HepG2 (cell line): ENCODE data around the gene PPM1H. TPM values are rescaled to one million over a fixed set of nuclear protein-coding genes. Genes with fewer than 3 reads are reported as not detected.

ENCODE experiments used
- ATAC-seq: fragments of 200-7000 bp; cut with Tn5 transposase; 3 replicates; pipeline ENCODE4 v1.9.1; 2020; ENCODE audit warnings: mild to moderate bottlenecking, moderate library complexity
- BruUV-seq: library from RNA; stranded (reverse); fragments of 400-500 nt; replicated peaks from 2 replicates; lab custom pipeline; 2021; lab: Mats Ljungman, UMichigan
- CTCF ChIA-PET: fragments of 300-600 bp; formaldehyde crosslinking; extraction: SDS; loops from one replicate; lab custom pipeline; 2021; ENCODE audit warnings: low total read pairs, inconsistent platforms, low intra/inter-chr PET ratio; lab: Yijun Ruan, JAX
- POLR2A ChIA-PET: fragments of 350-600 bp; sonication (Branson Sonifier 250); formaldehyde crosslinking; loops from one replicate; lab custom pipeline; 2020; ENCODE audit warnings: antibody characterized with exemption, inconsistent platforms; lab: Yijun Ruan, JAX
- DNase-seq: peaks from one replicate; pipeline ENCODE4 v3.0.0-alpha.2; 2015; ENCODE audit warnings: low spot score
- FAIRE-seq: peaks from 3 replicates; lab custom pipeline; 2011; peaks lifted over from hg19 to GRCh38; lab: Jason Lieb, UNC
- H2AFZ ChIP-seq: one replicate; pipeline ENCODE4 v1.6.1; 2011; ENCODE audit warnings: low read length, inconsistent platforms
- H3K27ac ChIP-seq: fragments of 300-600 bp; 3 replicates; pipeline ENCODE4 v1.8.0; 2011; ENCODE audit warnings: mixed run types, mild to moderate bottlenecking, mixed read lengths, low read length, inconsistent platforms; ENCODE audit not compliant: insufficient read depth; ENCODE audit errors: extremely low read length
- H3K27me3 ChIP-seq, 2 experiments: fragments of 200-600 bp in 1 of 2; 2 replicates in 1 of 2; 3 replicates in 1 of 2; pipeline versions ENCODE4 v1.6.0 to v1.8.0; 2011; ENCODE audit warnings: low read length in 2 of 2, mild to moderate bottlenecking in 2 of 2, moderate library complexity in 2 of 2, inconsistent platforms in 1 of 2; ENCODE audit not compliant: insufficient read depth in 2 of 2, control insufficient read depth in 1 of 2
- H3K36me3 ChIP-seq, 2 experiments: fragments of 200-600 bp in 1 of 2; replicated peaks in 1 of 2; 2 replicates in 1 of 2; 3 replicates in 1 of 2; pipeline versions ENCODE4 v1.5.1 to v1.8.0; 2011; ENCODE audit warnings: low read length in 2 of 2, inconsistent platforms in 1 of 2; ENCODE audit not compliant: insufficient read depth in 2 of 2, control insufficient read depth in 1 of 2
- H3K4me1 ChIP-seq: 2 replicates; pipeline ENCODE4 v1.5.1; 2012; ENCODE audit warnings: low read length, inconsistent platforms; ENCODE audit not compliant: insufficient read depth
- H3K4me2 ChIP-seq: 2 replicates; pipeline ENCODE4 v1.6.0; 2011; ENCODE audit warnings: low read depth, low read length, inconsistent platforms
- H3K4me3 ChIP-seq, 3 experiments: fragments of 200-600 bp in 1 of 3; sonication (generic), shearing (Covaris generic) in 1 of 3; replicated peaks in 1 of 3; 2 replicates each; pipeline ENCODE4 v1.5.1; 2011 to 2016; ENCODE audit warnings: low read length in 3 of 3, inconsistent platforms in 2 of 3, low read depth in 2 of 3, mild to moderate bottlenecking in 2 of 3, control low read depth in 1 of 3, mixed read lengths in 1 of 3; ENCODE audit not compliant: insufficient read depth in 1 of 3
- H3K79me2 ChIP-seq: one replicate; pipeline ENCODE4 v1.6.1; 2011; ENCODE audit warnings: low read length, inconsistent platforms; ENCODE audit not compliant: insufficient read depth
- H3K9ac ChIP-seq: 2 replicates; pipeline ENCODE4 v1.6.0; 2011; ENCODE audit warnings: mild to moderate bottlenecking, low read depth, low read length, inconsistent platforms; ENCODE audit not compliant: insufficient read depth
- H3K9me3 ChIP-seq: 2 replicates; pipeline ENCODE4 v1.5.1; 2012; ENCODE audit warnings: mild to moderate bottlenecking, low read length
- H4K20me1 ChIP-seq: 2 replicates; pipeline ENCODE4 v1.6.0; 2011; ENCODE audit warnings: inconsistent platforms, mild to moderate bottlenecking, low read length, moderate library complexity; ENCODE audit not compliant: insufficient read depth
- FOXP1 ChIP-seq, 2 experiments: fragments of 450-650 bp in 1 of 2; IDR thresholded peaks; 2 replicates each; pipeline ENCODE4 v1.6.1; 2017 to 2018; ENCODE audit warnings: antibody characterized with exemption in 1 of 2
- MBNL3 ChIP-seq: fragments of 250-450 bp; sonication (Bioruptor Pico); conservative IDR thresholded peaks from 2 replicates; pipeline ENCODE4 v1.8.0; 2022; ENCODE audit warnings: mild to moderate bottlenecking, inconsistent platforms
- PAX8 ChIP-seq: sonication (generic); formaldehyde crosslinking; IDR thresholded peaks from 2 replicates; pipeline ENCODE4 v1.8.0; 2022; ENCODE audit warnings: mild to moderate bottlenecking, missing genetic modification reagents, borderline replicate concordance
- PCBP1 ChIP-seq: fragments of 200-400 bp; formaldehyde crosslinking; IDR thresholded peaks from 2 replicates; pipeline ENCODE4 v1.6.1; 2017; ENCODE audit warnings: mild to moderate bottlenecking, low read depth, low read length, borderline replicate concordance
- ZBTB20 ChIP-seq: sonication (generic); formaldehyde crosslinking; IDR thresholded peaks from 2 replicates; pipeline ENCODE4 v1.8.1; 2023; ENCODE audit warnings: missing genetic modification reagents, low read depth, mild to moderate bottlenecking, borderline replicate concordance
- ZBTB34 ChIP-seq: sonication (generic); formaldehyde crosslinking; IDR thresholded peaks from 2 replicates; pipeline ENCODE4 v1.8.0; 2022; ENCODE audit warnings: mild to moderate bottlenecking, missing genetic modification reagents
- ZNF10 ChIP-seq: sonication (generic); formaldehyde crosslinking; IDR thresholded peaks from 2 replicates; pipeline ENCODE4 v1.4.0; 2020; ENCODE audit warnings: mild to moderate bottlenecking, low read depth, missing genetic modification reagents, borderline replicate concordance
- ZNF20 ChIP-seq: sonication (generic); formaldehyde crosslinking; IDR thresholded peaks from 2 replicates; pipeline ENCODE4 v1.4.0; 2020; ENCODE audit warnings: mild to moderate bottlenecking, moderate library complexity, missing genetic modification reagents
- ZNF224 ChIP-seq: sonication (generic); formaldehyde crosslinking; IDR thresholded peaks from 2 replicates; pipeline ENCODE4 v1.5.0; 2020; ENCODE audit warnings: mild to moderate bottlenecking, missing genetic modification reagents
- ZNF780A ChIP-seq: sonication (generic); formaldehyde crosslinking; IDR thresholded peaks from 2 replicates; pipeline ENCODE4 v1.8.0; 2022; ENCODE audit warnings: mild to moderate bottlenecking, missing genetic modification reagents, moderate library complexity
- WGBS: methylation state at CpG from one replicate; pipeline ENCODE4 v1.1.6; 2017; ENCODE audit warnings: low lambda C conversion rate; 5-methylcytosine and 5-hydroxymethylcytosine counted together
- in situ Hi-C: cut with HindIII; loops from 2 replicates; pipeline ENCODE4 v1.10.0; 2017; ENCODE audit warnings: low pct_unique_long_range_greater_than_20kb; ENCODE audit not compliant: extremely low pct_ligation_motif_present
- intact Hi-C: fragments of 100-400 bp; cut with micrococcal nuclease; formaldehyde crosslinking; loops from one replicate; pipeline ENCODE4 v1.10.0; 2022; ENCODE audit not compliant: unreplicated experiment
- polyA plus RNA-seq, 8 experiments: library from polyadenylated mRNA; depleted of rRNA in 3 of 8; stranded (reverse) in 7 of 8; unstranded in 1 of 8; fragments of >200 nt; fragmentation: Illumina TruSeq in 4 of 8; extraction: Trizol in 4 of 8; gene quantifications; 2 replicates each; pipeline versions ENCODE4 v1.2.1 to v1.2.3, GENCODE V29; 2011 to 2016; ENCODE audit warnings: low read depth in 4 of 8, missing spikeins in 1 of 8, mixed read lengths in 1 of 8; ENCODE audit not compliant: insufficient read depth in 1 of 8
- total RNA-seq, 5 experiments: library from RNA; depleted of rRNA; stranded (reverse); fragments of >200 nt; fragmentation: Illumina TruSeq; extraction: Trizol; gene quantifications; 2 replicates each; pipeline ENCODE4 v1.2.3, GENCODE V29; 2016; ENCODE audit warnings: low read depth in 1 of 5

The PPM1H gene
- total and polyA plus RNA-seq, 2 of the 13 experiments (the other 11 are each of a cell fraction or from before 2014, with no cell fraction given): 29.1 to 38.1 TPM

GRCh38 chr12:62695696-62696095, 239.3 kb downstream of the PPM1H start:
- H4K20me1 ChIP-seq: no peaks in the 10 kb centered on the region
- TF ChIP-seq FOXP1 (IDR thresholded peaks at IDR 0.05) (no peak), FOXP1 (CRISPR knock-in tag; IDR thresholded peaks at IDR 0.05) (no peak), PCBP1 (no peak), PAX8 (CRISPR knock-in tag) (no peak), ZNF224 (CRISPR knock-in tag) (no peak), ZBTB34 (no peak), ZNF20 (CRISPR knock-in tag) (no peak), ZNF10 (CRISPR knock-in tag) (no peak)
- H3K9ac ChIP-seq: no peak overlapping the region
- no peak for FAIRE-seq
- 100% methylated on average over 2 of the region's 2 CpGs for WGBS
- H3K9me3 ChIP-seq: no peaks in the 10 kb centered on the region
- DNase-seq: no peak
- ChIA-PET CTCF (no interaction called here), POLR2A (no interaction called here)
- no peak overlapping the region for H2AFZ ChIP-seq
- no peak overlapping the region for H3K27ac ChIP-seq
- in situ Hi-C loops (no loop called here), intact Hi-C loops (no loop called here)
- no peak overlapping the region for H3K4me3 ChIP-seq
- H3K27me3 ChIP-seq: no peaks in the 10 kb centered on the region
- no TSS peak for BruUV-seq
- no peaks in the 10 kb centered on the region for H3K79me2 ChIP-seq
- ATAC-seq: no peak
- peaks cover 16 to 70% of the 10 kb centered on the region in 2 experiments for H3K36me3 ChIP-seq
- H3K4me1 ChIP-seq: no peaks in the 10 kb centered on the region
- H3K4me2 ChIP-seq: no peak overlapping the region

GRCh38 chr12:62694632-62695031, 240.3 kb downstream of the PPM1H start:
- Histone ChIP-seq H3K27ac (no peak overlapping the region), H3K36me3 (peaks cover 18 to 72% of the 10 kb centered on the region in 2 experiments)
- no TSS peak for BruUV-seq
- intact Hi-C loops: no loop called here
- no peak for FAIRE-seq
- TF ChIP-seq MBNL3 (CRISPR knock-in tag) (no peak), ZNF780A (no peak), ZBTB20 (no peak)
- TF ChIP-seq, all 625 proteins: peak for 0
- Histone ChIP-seq H3K4me1 (no peaks in the 10 kb centered on the region), H2AFZ (no peak overlapping the region), H3K9me3 (no peaks in the 10 kb centered on the region), H3K27me3 (no peaks in the 10 kb centered on the region), H3K79me2 (no peaks in the 10 kb centered on the region), H3K4me3 (no peak overlapping the region), H3K4me2 (no peak overlapping the region), H4K20me1 (no peaks in the 10 kb centered on the region), H3K9ac (no peak overlapping the region)
- 100% methylated on average over 3 of the region's 3 CpGs for WGBS
- POLR2A ChIA-PET: no interaction called here
- in situ Hi-C loops: no loop called here
- DNase-seq: no peak
- CTCF ChIA-PET: no interaction called here
- no peak for ATAC-seq
